ENCODE data around the gene PVALEF. TPM values are rescaled to one million over a fixed set of nuclear protein-coding genes. Genes with fewer than 3 reads are reported as not detected.

PVALEF gene
- total and polyA plus RNA-seq, 2 of the 13 experiments (the other 11 are each of a cell fraction or from before 2014, with no cell fraction given), result 0.18 TPM

GRCh38 chr17:81197831-81198490 lies 32.7 kb downstream of the PVALEF start (continued):
- TF ChIP-seq BCLAF1 (IDR thresholded peaks at IDR 0.05), result no peak

- Histone ChIP-seq H3K4me3 (replicated peaks in 1 of 3; ENCODE audit: insufficient read depth in 1 of 3, low read depth in 2 of 3, low read length in 3 of 3) (no peak overlapping the region), H3K9me3 (ENCODE audit: low read length) (no peaks in the 10 kb centered on the region), H4K20me1 (ENCODE audit: insufficient read depth, low read length) (no peaks in the 10 kb centered on the region; the same call in 1 of the 2 replicates), H3K79me2 (ENCODE audit: insufficient read depth, low read length) (no peaks in the 10 kb centered on the region), H3K4me2 (ENCODE audit: low read depth, low read length) (no peak overlapping the region), H3K27ac (ENCODE audit: extremely low read length, insufficient read depth, low read length) (no peak overlapping the region), H3K4me1 (ENCODE audit: insufficient read depth, low read length) (no peaks in the 10 kb centered on the region), H3K27me3 (ENCODE audit: control insufficient read depth in 1 of 2, insufficient read depth in 2 of 2, low read length in 2 of 2) (no peaks in the 10 kb centered on the region), H2AFZ (ENCODE audit: low read length) (no peak overlapping the region), H3K36me3 (replicated peaks in 1 of 2; ENCODE audit: control insufficient read depth in 1 of 2, insufficient read depth in 2 of 2, low read length in 2 of 2) (peaks cover 17 to 43% of the 10 kb centered on the region in 2 experiments; a peak in 4 of 5 replicates), H3K9ac (ENCODE audit: insufficient read depth, low read depth, low read length) (no peak overlapping the region)
- intact Hi-C loops (cut with micrococcal nuclease; ENCODE audit: unreplicated experiment) (no loop called here), in situ Hi-C loops (cut with HindIII; ENCODE audit: extremely low pct_ligation_motif_present, low pct_unique_long_range_greater_than_20kb) (no loop called here)
- no peak for TF ChIP-seq ISX (CRISPR knock-in tag; conservative IDR thresholded peaks at IDR 0.05)
- TF ChIP-seq SAFB2 (CRISPR knock-in tag; IDR thresholded peaks at IDR 0.05; ENCODE audit: borderline replicate concordance, low read depth), result 0 out of 2 replicates have a peak, but pooled peaks have one; percentile 44
- ChIA-PET POLR2A (no interaction called here), CTCF (ENCODE audit: low intra/inter-chr PET ratio, low total read pairs) (no interaction called here)
- no TSS peak for BruUV-seq (replicated peaks)
- ATAC-seq (no peak), DNase-seq (ENCODE audit: low spot score) (no peak), FAIRE-seq (no peak)
- WGBS (ENCODE audit: low lambda C conversion rate), result 97% methylated on average over 22 of the region's 22 CpGs
Measured at GRCh38 chr17:81198826-81199481, 33.6 kb downstream of the PVALEF start.
